Esophagus squamous epithelium (tissue), 5 donors: Measurements from ENCODE around the gene SPON1. TPM values are rescaled to one million over a fixed set of nuclear protein-coding genes. Genes with fewer than 3 reads are reported as not detected.

Experiments used
- DNase-seq: peaks from one replicate; lab custom pipeline; 2025; lab: John Stamatoyannopoulos, UW
- H3K27ac ChIP-seq, 4 donors: fragments of 200-600 bp; sonication (generic); one replicate each; pipeline ENCODE4 v1.5.1; 2016 to 2019; ENCODE audit warnings: mild to moderate bottlenecking in 1 of 4
- H3K27me3 ChIP-seq, 4 donors: fragments of 200-600 bp; sonication (generic); 1 replicate in 3 of 4; 2 replicates in 1 of 4; pipeline versions ENCODE4 v1.5.1 to v1.6.0; 2017 to 2021; ENCODE audit warnings: antibody characterized with exemption in 1 of 4
- H3K36me3 ChIP-seq, 3 donors: fragments of 200-600 bp; sonication (generic); one replicate each; pipeline ENCODE4 v1.5.1; 2016 to 2019
- H3K4me1 ChIP-seq, 3 donors: fragments of 200-600 bp; sonication (generic); one replicate each; pipeline ENCODE4 v1.5.1; 2017 to 2019
- H3K4me3 ChIP-seq, 4 donors: fragments of 200-600 bp; sonication (generic); 1 replicate in 3 of 4; 2 replicates in 1 of 4; pipeline ENCODE4 v1.5.1; 2016 to 2019; ENCODE audit warnings: mild to moderate bottlenecking in 2 of 4, moderate library complexity in 1 of 4
- H3K9me3 ChIP-seq, 3 donors: fragments of 200-600 bp; sonication (generic); one replicate each; pipeline ENCODE4 v1.5.1; 2016 to 2019
- CTCF ChIP-seq, 6 experiments: fragments of 450-650 bp in 4 of 6; fragments of 200-600 bp in 2 of 6; sonication (generic) in 2 of 6; IDR thresholded peaks; one replicate each; pipeline ENCODE4 v1.5.1; 2016 to 2019; ENCODE audit warnings: antibody characterized with exemption in 6 of 6, mild to moderate bottlenecking in 4 of 6, moderate library complexity in 4 of 6
- POLR2A ChIP-seq, 4 donors: fragments of 450-650 bp; IDR thresholded peaks; one replicate each; pipeline ENCODE4 v1.6.1; 2017; ENCODE audit warnings: antibody characterized with exemption in 4 of 4, mild to moderate bottlenecking in 4 of 4, moderate library complexity in 3 of 4
- WGBS, 2 donors: methylation state at CpG; one replicate each; pipeline ENCODE4 v1.1.5; 2018; 5-methylcytosine and 5-hydroxymethylcytosine counted together
- intact Hi-C: fragments of 100-400 bp; cut with DNase I; formaldehyde crosslinking; loops from one replicate; pipeline ENCODE4 v1.15.0; 2022
- total RNA-seq, 4 donors: library from RNA; depleted of rRNA; stranded (reverse); fragments of >200 nt; gene quantifications; one replicate each; pipeline ENCODE4 v1.1.0, GENCODE V29; 2016
- donor health status: DM: yes; HTN: yes; CAD: no.

SPON1 gene
- total RNA-seq, 4 donors from 2014 or later: 1.6 to 44.4 (median 6.5) TPM

GRCh38 chr11:14184028-14184940 lies 221.8 kb downstream of the SPON1 start:
- intact Hi-C loops: no loop called here
- 30 to 58% methylated on average over 3 to 4 of the region's 4 CpGs for WGBS, 2 donors
- peak overlapping the region in 1 of 4 donors; percentile 30 for H3K27ac ChIP-seq
- TF ChIP-seq CTCF (IDR thresholded peaks at IDR 0.05) (no peak), POLR2A (IDR thresholded peaks at IDR 0.05) (no peak)
- H3K9me3 ChIP-seq: no peaks in the 10 kb centered on the region
- no peak for DNase-seq
- H3K27me3 ChIP-seq: peaks cover 0 to 3% (median 0%) of the 10 kb centered on the region in 4 donors
- H3K4me3 ChIP-seq: no peak overlapping the region
- H3K36me3 ChIP-seq: no peaks in the 10 kb centered on the region
- peaks cover 0 to 22% (median 0%) of the 10 kb centered on the region in 3 donors for H3K4me1 ChIP-seq

GRCh38 chr11:14185461-14185860 lies 222.9 kb downstream of the SPON1 start:
- Histone ChIP-seq H3K4me3 (no peak overlapping the region), H3K4me1 (peaks cover 0 to 27% (median 0%) of the 10 kb centered on the region in 3 donors), H3K27ac (peak overlapping the region in 2 of 4 donors; percentile 8 to 22), H3K36me3 (no peaks in the 10 kb centered on the region), H3K27me3 (peaks cover 0 to 3% (median 0%) of the 10 kb centered on the region in 4 donors), H3K9me3 (no peaks in the 10 kb centered on the region)
- DNase-seq: no peak
- 67 to 80% methylated on average over 1 of the region's 1 CpG for WGBS, 2 donors
- intact Hi-C loops: no loop called here
- TF ChIP-seq CTCF (IDR thresholded peaks at IDR 0.05) (no peak), POLR2A (IDR thresholded peaks at IDR 0.05) (no peak)

- TF ChIP-seq CTCF (IDR thresholded peaks at IDR 0.05): no peak
- intact Hi-C loops: no loop called here
- H3K9me3 ChIP-seq: no peaks in the 10 kb centered on the region
- no peak overlapping the region for H3K4me3 ChIP-seq
- peaks cover 0 to 3% (median 0%) of the 10 kb centered on the region in 4 donors for H3K27me3 ChIP-seq
- H3K4me1 ChIP-seq: peaks cover 0 to 34% (median 0%) of the 10 kb centered on the region in 3 donors
- no peak for DNase-seq
- peak overlapping the region in 1 of 4 donors; percentile 8 for H3K27ac ChIP-seq
- H3K36me3 ChIP-seq: no peaks in the 10 kb centered on the region
Measured at GRCh38 chr11:14186046-14186775, 223.7 kb downstream of the SPON1 start.

- no peak overlapping the region for H3K4me3 ChIP-seq
- TF ChIP-seq CTCF (IDR thresholded peaks at IDR 0.05): no peak
- TF ChIP-seq POLR2A (IDR thresholded peaks at IDR 0.05): no peak
- intact Hi-C loops: no loop called here
- WGBS, 2 donors: 40 to 66% methylated on average over 3 of the region's 3 CpGs
- H3K27ac ChIP-seq: peak overlapping the region in 3 of 4 donors; percentile 66 to 74 (median 67)
- H3K9me3 ChIP-seq: no peaks in the 10 kb centered on the region
- H3K36me3 ChIP-seq: no peaks in the 10 kb centered on the region
- peaks cover 0 to 3% (median 0%) of the 10 kb centered on the region in 4 donors for H3K27me3 ChIP-seq
- no peak for DNase-seq
- H3K4me1 ChIP-seq: peaks cover 0 to 36% (median 0%) of the 10 kb centered on the region in 3 donors
Measured at GRCh38 chr11:14189874-14190273, 227.4 kb downstream of the SPON1 start.
